ENCODE results near the gene ALDH1A1. TPM values are rescaled to one million over a fixed set of nuclear protein-coding genes. Genes with fewer than 3 reads are reported as not detected.
A peak's percentile ranks its signal among the peaks of the same experiment; 100 is the strongest.

ALDH1A1 gene
- total RNA-seq, 1 experiment from 2014 or later = 8.8 TPM

- no peaks in the 10 kb centered on the region for H3K9me3 ChIP-seq (ENCODE audit: low read depth, low read length, poor library complexity, severe bottlenecking)
- no peaks in the 10 kb centered on the region for H3K27me3 ChIP-seq (replicated peaks; ENCODE audit: insufficient read depth, low read depth, low read length, poor library complexity)
- no peak for TF ChIP-seq CTCF (conservative IDR thresholded peaks at IDR 0.05; ENCODE audit: low read depth, low read length)
- TF ChIP-seq EZH2 (IDR thresholded peaks at IDR 0.05; ENCODE audit: borderline replicate concordance, low read depth, low read length, poor library complexity, severe bottlenecking) = no peak
- ChIA-PET POLR2A (ENCODE audit: low non-redundant PET) (no interaction called here), CTCF (no interaction called here)
- H3K4me1 ChIP-seq (ENCODE audit: insufficient read depth, low read length, poor library complexity, severe bottlenecking) = peaks cover 45% of the 10 kb centered on the region
- no peaks in the 10 kb centered on the region for H3K36me3 ChIP-seq (ENCODE audit: insufficient read depth, low read length, poor library complexity, severe bottlenecking)
- no peak overlapping the region for H3K27ac ChIP-seq (ENCODE audit: low read depth, low read length, poor library complexity, severe bottlenecking)
- no peak overlapping the region for H3K4me3 ChIP-seq (ENCODE audit: low read depth, low read length, poor library complexity, severe bottlenecking)
- no peak for DNase-seq (ENCODE audit: low spot score)
- intact Hi-C loops (cut with micrococcal nuclease; ENCODE audit: unreplicated experiment) = loop anchor here (5.0 kb wide), 1 partner anchor 50 kb away; no protein-coding TSS in a partner anchor
- BruUV-seq (replicated peaks) = no TSS peak
Observed at GRCh38 chr9:72982146-72982799, 29.4 kb upstream of the ALDH1A1 start.

- Histone ChIP-seq H3K36me3 (ENCODE audit: insufficient read depth, low read length, poor library complexity, severe bottlenecking) (no peaks in the 10 kb centered on the region), H3K4me1 (ENCODE audit: insufficient read depth, low read length, poor library complexity, severe bottlenecking) (peaks cover 45% of the 10 kb centered on the region), H3K4me3 (ENCODE audit: low read depth, low read length, poor library complexity, severe bottlenecking) (no peak overlapping the region), H3K27me3 (replicated peaks; ENCODE audit: insufficient read depth, low read depth, low read length, poor library complexity) (no peaks in the 10 kb centered on the region), H3K9me3 (ENCODE audit: low read depth, low read length, poor library complexity, severe bottlenecking) (no peaks in the 10 kb centered on the region), H3K27ac (ENCODE audit: low read depth, low read length, poor library complexity, severe bottlenecking) (no peak overlapping the region)
- no TSS peak for BruUV-seq (replicated peaks)
- ChIA-PET CTCF (no interaction called here), POLR2A (ENCODE audit: low non-redundant PET) (no interaction called here)
- TF ChIP-seq EZH2 (IDR thresholded peaks at IDR 0.05; ENCODE audit: borderline replicate concordance, low read depth, low read length, poor library complexity, severe bottlenecking) = no peak
- intact Hi-C loops (cut with micrococcal nuclease; ENCODE audit: unreplicated experiment) = loop anchor here (5.0 kb wide), 1 partner anchor 51 kb away; no protein-coding TSS in a partner anchor
- DNase-seq (ENCODE audit: low spot score) = no peak
Observed at GRCh38 chr9:72981433-72981832, 28.6 kb upstream of the ALDH1A1 start.

- H3K9me3 ChIP-seq (ENCODE audit: low read depth, low read length, poor library complexity, severe bottlenecking) = no peaks in the 10 kb centered on the region
- intact Hi-C loops (cut with micrococcal nuclease; ENCODE audit: unreplicated experiment) = loop anchor here (5.0 kb wide), 1 partner anchor 52 kb away; no protein-coding TSS in a partner anchor
- H3K36me3 ChIP-seq (ENCODE audit: insufficient read depth, low read length, poor library complexity, severe bottlenecking) = no peaks in the 10 kb centered on the region
- POLR2A ChIA-PET (ENCODE audit: low non-redundant PET) = no interaction called here
- CTCF ChIA-PET = no interaction called here
- H3K27me3 ChIP-seq (replicated peaks; ENCODE audit: insufficient read depth, low read depth, low read length, poor library complexity) = no peaks in the 10 kb centered on the region
- no TSS peak for BruUV-seq (replicated peaks)
- TF ChIP-seq CTCF (conservative IDR thresholded peaks at IDR 0.05; ENCODE audit: low read depth, low read length) (no peak), EZH2 (IDR thresholded peaks at IDR 0.05; ENCODE audit: borderline replicate concordance, low read depth, low read length, poor library complexity, severe bottlenecking) (no peak)
- H3K27ac ChIP-seq (ENCODE audit: low read depth, low read length, poor library complexity, severe bottlenecking) = peak overlapping the region; percentile 1
- H3K4me3 ChIP-seq (ENCODE audit: low read depth, low read length, poor library complexity, severe bottlenecking) = no peak overlapping the region
- peaks cover 45% of the 10 kb centered on the region for H3K4me1 ChIP-seq (ENCODE audit: insufficient read depth, low read length, poor library complexity, severe bottlenecking)
- peak; percentile 51 for DNase-seq (ENCODE audit: low spot score)
Observed at GRCh38 chr9:72980600-72981265, 27.9 kb upstream of the ALDH1A1 start.
